HepG2 (cell line): Measurements from ENCODE around the gene STK36. TPM values are rescaled to one million over a fixed set of nuclear protein-coding genes. Genes with fewer than 3 reads are reported as not detected.

ENCODE experiments used
- BRCA1 ChIP-seq: sonication (generic); formaldehyde crosslinking; IDR thresholded peaks from 2 replicates; pipeline ENCODE4 v1.4.0; 2020; ENCODE audit warnings: missing genetic modification reagents
- E2F2 ChIP-seq: sonication (generic); formaldehyde crosslinking; IDR thresholded peaks from 2 replicates; pipeline ENCODE4 v1.4.0; 2020; ENCODE audit warnings: missing genetic modification reagents, borderline replicate concordance
- GATA4 ChIP-seq: sonication (generic); IDR thresholded peaks from 2 replicates; pipeline ENCODE4 v1.6.1; 2016; ENCODE audit warnings: antibody characterized with exemption, low read depth, borderline replicate concordance
- GFI1 ChIP-seq: sonication (generic); formaldehyde crosslinking; IDR thresholded peaks from 2 replicates; pipeline ENCODE4 v1.5.0; 2020; ENCODE audit warnings: missing genetic modification reagents, mild to moderate bottlenecking, borderline replicate concordance
- HDAC2 ChIP-seq: sonication (generic); formaldehyde crosslinking; IDR thresholded peaks from 2 replicates; pipeline ENCODE4 v1.4.0; 2020; ENCODE audit warnings: missing genetic modification reagents
- HNRNPL ChIP-seq: fragments of 200-400 bp; formaldehyde crosslinking; IDR thresholded peaks from 2 replicates; pipeline ENCODE4 v1.6.1; 2017; ENCODE audit warnings: mild to moderate bottlenecking, low read depth, low read length
- MTERF4 ChIP-seq: sonication (generic); formaldehyde crosslinking; IDR thresholded peaks from 2 replicates; pipeline ENCODE4 v1.8.0; 2023; ENCODE audit warnings: mild to moderate bottlenecking, missing genetic modification reagents
- MTF1 ChIP-seq: sonication (generic); formaldehyde crosslinking; IDR thresholded peaks from 2 replicates; pipeline ENCODE4 v1.5.0; 2020; ENCODE audit warnings: missing genetic modification reagents
- MYPOP ChIP-seq: sonication (generic); formaldehyde crosslinking; IDR thresholded peaks from 2 replicates; pipeline ENCODE4 v1.8.1; 2023; ENCODE audit warnings: mild to moderate bottlenecking, moderate library complexity, missing genetic modification reagents
- PHF21A ChIP-seq: sonication (generic); formaldehyde crosslinking; IDR thresholded peaks from 2 replicates; pipeline ENCODE4 v1.5.0; 2020; ENCODE audit warnings: mild to moderate bottlenecking, missing genetic modification reagents
- REL ChIP-seq: sonication (generic); formaldehyde crosslinking; conservative IDR thresholded peaks from 2 replicates; pipeline ENCODE4 v1.8.0; 2022; ENCODE audit warnings: mild to moderate bottlenecking, missing genetic modification reagents, moderate library complexity
- TAF15 ChIP-seq: fragments of 200-400 bp; formaldehyde crosslinking; IDR thresholded peaks from one replicate; pipeline ENCODE4 v1.6.1; 2018; ENCODE audit warnings: mild to moderate bottlenecking, low read depth, low read length; ENCODE audit not compliant: poor library complexity, severe bottlenecking
- TEAD3 ChIP-seq: optimal IDR thresholded peaks from 2 replicates; pipeline ENCODE3; 2016; ENCODE audit warnings: borderline replicate concordance
- ZBTB7A ChIP-seq: sonication (generic); formaldehyde crosslinking; IDR thresholded peaks from 2 replicates; pipeline ENCODE4 v1.8.0; 2022; ENCODE audit warnings: mild to moderate bottlenecking, missing genetic modification reagents
- ZNF280B ChIP-seq: sonication (generic); formaldehyde crosslinking; IDR thresholded peaks from 2 replicates; pipeline ENCODE4 v1.5.0; 2020; ENCODE audit warnings: missing genetic modification reagents, mild to moderate bottlenecking, borderline replicate concordance
- ZNF281 ChIP-seq: sonication (generic); formaldehyde crosslinking; IDR thresholded peaks from 2 replicates; pipeline ENCODE4 v1.4.0; 2020; ENCODE audit warnings: missing genetic modification reagents, borderline replicate concordance
- ZNF761 ChIP-seq: sonication (generic); formaldehyde crosslinking; conservative IDR thresholded peaks from 2 replicates; pipeline ENCODE4 v1.4.0; 2020; ENCODE audit warnings: mild to moderate bottlenecking, missing genetic modification reagents
- ZSCAN30 ChIP-seq: sonication (generic); formaldehyde crosslinking; IDR thresholded peaks from 2 replicates; pipeline ENCODE4 v1.5.0; 2020; ENCODE audit warnings: mild to moderate bottlenecking, missing genetic modification reagents
- polyA plus RNA-seq, 8 experiments: library from polyadenylated mRNA; depleted of rRNA in 3 of 8; stranded (reverse) in 7 of 8; unstranded in 1 of 8; fragments of >200 nt; fragmentation: Illumina TruSeq in 4 of 8; extraction: Trizol in 4 of 8; gene quantifications; 2 replicates each; pipeline versions ENCODE4 v1.2.1 to v1.2.3, GENCODE V29; 2011 to 2016; ENCODE audit warnings: low read depth in 4 of 8, missing spikeins in 1 of 8, mixed read lengths in 1 of 8; ENCODE audit not compliant: insufficient read depth in 1 of 8
- total RNA-seq, 5 experiments: library from RNA; depleted of rRNA; stranded (reverse); fragments of >200 nt; fragmentation: Illumina TruSeq; extraction: Trizol; gene quantifications; 2 replicates each; pipeline ENCODE4 v1.2.3, GENCODE V29; 2016; ENCODE audit warnings: low read depth in 1 of 5

Gene STK36
- total and polyA plus RNA-seq, 2 of the 13 experiments (the other 11 are each of a cell fraction or from before 2014, with no cell fraction given) = 45.9 to 83.5 TPM

GRCh38 chr2:218671654-218672566, at the start of gene STK36, which contains the start of gene RNF25 (continued):
- TF ChIP-seq ZNF281 (CRISPR knock-in tag) (no peak; the same call in 1 of the 2 replicates), GATA4 (0 out of 2 replicates have a peak, but pooled peaks have one; percentile 28), MTF1 (no peak), E2F2 (CRISPR knock-in tag) (no peak), ZNF761 (CRISPR knock-in tag) (peak; percentile 74; the same call in 1 of the 2 replicates), HDAC2 (peak; percentile 53; the same call in 1 of the 2 replicates), TAF15 (no peak), PHF21A (CRISPR knock-in tag) (peak; percentile 54; the same call in 1 of the 2 replicates), BRCA1 (CRISPR knock-in tag) (no peak; the same call in 1 of the 2 replicates), ZBTB7A (no peak; the same call in 1 of the 2 replicates), REL (CRISPR knock-in tag) (peak; percentile 86), TEAD3 (peak; percentile 57), ZNF280B (peak; percentile 79), GFI1 (CRISPR knock-in tag) (peak; percentile 70; the same call in 1 of the 2 replicates), HNRNPL (0 out of 2 replicates have a peak, but pooled peaks have one; percentile 30), MYPOP (peak; percentile 87), MTERF4 (peak; percentile 75), ZSCAN30 (CRISPR knock-in tag) (0 out of 2 replicates have a peak, but pooled peaks have one; percentile 37)
